ENCODE measurements around the gene MYOZ1.
"Not testable (repeated sequence)": the region's sequence is repeated elsewhere in the genome, so short reads cannot be mapped to it uniquely, and the experiment has no call there.

Gene MYOZ1, protein sequence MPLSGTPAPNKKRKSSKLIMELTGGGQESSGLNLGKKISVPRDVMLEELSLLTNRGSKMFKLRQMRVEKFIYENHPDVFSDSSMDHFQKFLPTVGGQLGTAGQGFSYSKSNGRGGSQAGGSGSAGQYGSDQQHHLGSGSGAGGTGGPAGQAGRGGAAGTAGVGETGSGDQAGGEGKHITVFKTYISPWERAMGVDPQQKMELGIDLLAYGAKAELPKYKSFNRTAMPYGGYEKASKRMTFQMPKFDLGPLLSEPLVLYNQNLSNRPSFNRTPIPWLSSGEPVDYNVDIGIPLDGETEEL

DNA sequence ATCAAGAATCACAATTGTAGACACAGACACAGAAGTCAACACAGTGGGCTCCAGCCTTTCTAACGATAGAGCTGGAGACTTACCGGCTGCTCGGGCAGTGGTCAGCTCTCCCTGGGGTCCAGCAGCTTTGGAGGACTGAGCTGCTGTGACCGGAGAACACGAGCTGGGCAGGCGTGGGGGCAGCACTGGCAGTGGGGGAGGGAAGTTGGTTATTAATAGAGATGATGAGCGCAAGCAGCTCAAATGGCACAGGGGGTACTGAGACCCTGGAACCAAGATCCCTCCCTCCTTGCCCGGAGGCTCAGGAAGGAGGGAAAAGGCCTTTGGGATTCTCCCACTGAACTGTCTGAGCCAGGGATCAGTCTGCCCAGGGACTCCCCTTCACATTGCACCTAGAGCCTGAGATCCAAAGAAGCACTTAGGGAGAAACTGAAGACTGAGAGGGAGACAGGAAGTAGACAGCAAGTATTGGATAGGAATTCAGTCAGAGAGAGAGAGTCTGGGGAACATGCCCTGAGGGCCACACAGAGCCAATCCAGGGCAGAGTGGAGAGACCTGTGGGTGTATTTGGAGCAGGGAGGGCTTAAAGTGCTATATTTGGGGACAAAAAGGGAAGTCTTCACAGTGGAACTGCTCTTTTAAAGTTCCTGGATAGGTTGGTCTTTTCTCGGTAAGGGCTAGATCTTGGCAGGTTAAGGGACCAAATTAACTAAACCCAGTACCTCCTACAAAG, at the start of gene MYOZ1:
Gene MYOZ1 (minus strand): TSS at position 147 of the 733 bp plus-strand sequence. CDS start 1,457 bp downstream, outside the sequence.
- DNase-seq (ENCODE audit: low read depth in 2 of 2): no peak

GRCh38 chr10:73690755-73691154, 49.5 kb upstream of the MYOZ1 start:
- not testable (repeated sequence) for DNase-seq (ENCODE audit: low read depth in 2 of 2)

GRCh38 chr10:73689596-73689995, 48.3 kb upstream of the MYOZ1 start:
- DNase-seq (ENCODE audit: low read depth in 2 of 2): not testable (repeated sequence)

DNA sequence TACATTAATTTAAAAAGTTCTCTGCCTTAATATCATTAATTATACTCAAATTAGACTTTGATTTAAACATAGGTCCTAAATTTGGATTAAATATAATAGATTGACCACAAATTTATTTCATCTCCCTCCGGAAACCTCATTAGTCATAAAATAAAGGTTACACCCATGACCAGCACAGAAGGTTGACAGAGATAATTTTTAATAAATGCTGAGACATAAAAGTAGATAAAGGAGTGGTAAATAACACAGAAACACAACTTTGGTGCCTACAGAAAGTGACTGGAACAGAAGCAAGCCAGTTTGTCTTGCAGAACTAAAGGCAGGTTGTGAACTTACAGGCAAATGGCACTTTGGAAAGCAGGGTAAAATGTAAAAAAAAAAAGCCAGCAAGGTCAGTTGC, 46.4 kb upstream of the MYOZ1 start:
- DNase-seq (ENCODE audit: low read depth in 2 of 2): not testable (repeated sequence)

- DNase-seq (ENCODE audit: low read depth in 2 of 2): not testable (repeated sequence)
Observed at GRCh38 chr10:73674546-73674945, 33.3 kb upstream of the MYOZ1 start.

GRCh38 chr10:73668378-73668777, 27.1 kb upstream of the MYOZ1 start:
- DNase-seq (ENCODE audit: low read depth in 2 of 2): not testable (repeated sequence)

- not testable (repeated sequence) for DNase-seq (ENCODE audit: low read depth in 2 of 2)
Observed at GRCh38 chr10:73666153-73666809, 25.0 kb upstream of the MYOZ1 start.

DNA sequence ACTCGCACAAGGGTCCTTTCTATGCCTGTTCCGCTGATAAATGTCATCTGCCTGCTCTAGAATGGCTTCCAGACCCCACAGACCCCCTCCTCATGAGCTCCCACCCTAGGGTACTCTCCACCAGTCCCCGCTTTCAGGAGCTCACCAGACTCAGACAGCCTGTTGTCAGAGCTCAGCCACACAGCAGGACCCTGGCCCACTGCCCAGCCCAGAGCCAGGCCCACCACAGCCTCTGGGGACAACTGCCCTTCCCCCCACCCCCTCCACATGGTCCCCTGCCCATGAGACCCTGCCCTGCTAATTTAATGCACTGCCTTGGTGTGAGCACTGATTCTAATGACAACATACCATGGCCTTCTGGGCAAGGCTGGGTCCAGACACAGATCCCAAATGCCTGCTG, 24.3 kb upstream of the MYOZ1 start:
- DNase-seq (ENCODE audit: low read depth in 2 of 2): not testable (repeated sequence)

GRCh38 chr10:73664156-73665040, 23.1 kb upstream of the MYOZ1 start:
- DNase-seq (ENCODE audit: low read depth in 2 of 2): not testable (repeated sequence)

GRCh38 chr10:73663621-73664020, 22.3 kb upstream of the MYOZ1 start:
- not testable (repeated sequence) for DNase-seq (ENCODE audit: low read depth in 2 of 2)

GRCh38 chr10:73662705-73663104, 21.4 kb upstream of the MYOZ1 start:
- DNase-seq (ENCODE audit: low read depth in 2 of 2): not testable (repeated sequence)

DNA sequence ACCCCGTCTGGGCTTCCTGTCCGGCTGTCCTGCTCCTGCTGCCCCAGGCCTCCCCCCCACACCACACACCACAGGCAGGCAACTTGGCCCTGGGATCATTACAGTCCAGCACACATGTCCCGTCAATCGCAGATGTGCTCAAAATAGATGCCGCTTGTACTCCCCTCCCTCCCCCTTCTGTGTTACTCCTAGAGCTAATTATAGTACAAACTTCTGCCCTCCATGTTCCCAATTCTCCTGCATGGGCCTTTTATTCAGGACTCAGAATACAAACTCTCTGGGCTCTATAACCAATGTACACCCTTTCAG, 14.7 kb upstream of the MYOZ1 start, which contains the start of gene SYNPO2L:
Gene SYNPO2L (minus strand): TSS at position 40 of the 309 bp plus-strand sequence. CDS start 107 bp downstream, outside the sequence.
- DNase-seq (ENCODE audit: low read depth in 2 of 2): no peak

GRCh38 chr10:73655257-73655989, 14.1 kb upstream of the MYOZ1 start:
- no peak for DNase-seq (ENCODE audit: low read depth in 2 of 2)

GRCh38 chr10:73653701-73654100, 12.4 kb upstream of the MYOZ1 start:
- no peak for DNase-seq (ENCODE audit: low read depth in 2 of 2)

DNA sequence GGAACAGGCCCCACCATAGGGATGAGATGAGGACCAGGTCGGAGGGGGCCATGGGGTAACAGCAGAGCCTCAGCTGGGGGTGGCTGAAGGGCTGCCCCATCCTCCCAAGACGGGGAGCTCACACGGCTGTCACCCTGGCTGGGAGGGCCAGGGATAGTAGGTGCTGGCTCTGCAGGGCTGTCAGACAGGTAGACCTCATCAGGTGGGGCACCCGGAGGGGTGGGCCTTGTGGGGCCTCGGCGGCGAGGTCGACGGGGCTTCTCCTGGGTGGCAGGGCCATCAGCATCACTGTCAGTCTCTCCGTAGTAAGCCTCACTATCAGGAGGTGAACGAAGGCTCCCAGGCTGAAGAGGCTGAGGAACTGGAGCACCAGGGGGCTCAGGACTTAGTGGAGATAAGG, 11.9 kb upstream of the MYOZ1 start:
- DNase-seq (ENCODE audit: low read depth in 2 of 2): no peak

- no peak for DNase-seq (ENCODE audit: low read depth in 2 of 2)
Observed at GRCh38 chr10:73650537-73651331, 9.5 kb upstream of the MYOZ1 start.

DNA sequence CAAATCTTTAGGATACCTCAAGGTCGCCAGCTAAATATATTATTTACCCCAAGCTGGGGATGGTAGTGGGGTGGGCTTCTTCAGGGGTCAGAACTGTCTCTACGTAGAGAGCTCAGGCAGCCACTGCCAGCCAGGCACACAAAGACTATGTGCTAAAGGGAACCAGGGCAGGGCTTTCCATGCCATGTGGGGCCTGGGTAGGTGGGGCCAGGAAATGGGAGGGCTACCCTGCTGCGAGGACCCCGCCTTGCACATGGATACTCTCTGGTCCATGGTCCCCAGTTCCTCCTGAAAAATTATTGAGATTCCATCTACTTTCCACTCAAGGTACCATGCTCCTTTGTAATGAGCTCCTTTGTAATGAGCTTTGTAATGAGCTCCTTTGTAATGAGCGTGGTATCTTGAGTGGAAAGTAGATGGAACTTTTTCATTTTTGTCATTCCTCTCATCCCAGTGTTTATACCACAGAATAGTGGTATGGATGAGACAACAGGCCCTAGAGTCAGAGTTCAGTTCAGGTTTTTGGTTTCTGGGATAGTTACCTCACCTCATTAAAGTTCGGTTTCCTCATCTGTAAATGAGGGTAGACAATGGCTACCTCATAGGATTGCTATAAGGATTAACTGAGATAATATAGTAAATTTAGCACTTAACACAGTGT, 8.7 kb upstream of the MYOZ1 start:
- no peak for DNase-seq (ENCODE audit: low read depth in 2 of 2)

DNA sequence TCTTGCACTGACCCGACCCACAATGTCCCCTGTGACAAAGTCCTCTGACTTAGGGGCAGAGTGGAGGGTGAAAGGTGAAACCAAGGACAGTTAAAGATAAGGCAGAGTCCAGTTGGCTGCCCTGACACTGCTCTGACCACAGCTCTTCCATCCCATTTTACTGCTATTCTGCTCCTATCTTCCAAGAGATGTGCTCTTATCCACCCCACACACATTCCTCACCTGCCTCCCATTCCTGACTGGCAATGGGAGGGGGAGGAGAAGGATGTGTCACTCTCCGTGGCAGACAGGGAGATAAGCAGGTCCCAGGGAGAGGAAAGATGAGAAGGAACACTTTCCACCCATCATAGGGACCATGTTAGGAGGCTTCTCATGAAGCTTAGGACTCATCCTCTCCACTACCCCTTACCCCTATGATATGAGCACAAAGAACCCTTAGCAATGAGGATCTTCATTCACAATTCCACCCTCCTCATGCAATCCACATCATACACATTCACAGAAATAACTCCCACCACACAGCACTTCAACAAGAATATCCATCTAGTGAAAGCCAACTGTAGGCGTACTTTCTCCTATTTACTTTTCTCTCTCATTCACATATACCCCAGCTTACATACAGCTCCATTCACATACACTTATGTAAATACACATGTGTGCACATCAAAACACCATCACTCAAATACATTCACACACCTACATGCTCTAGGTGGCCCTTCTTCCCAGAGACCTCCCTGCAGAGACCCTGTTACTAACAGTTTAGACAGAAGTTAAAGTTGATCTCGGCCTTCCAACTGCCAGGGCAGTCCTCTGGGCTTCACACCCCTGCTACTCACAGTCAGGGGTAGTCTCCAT, 7.9 kb upstream of the MYOZ1 start:
- DNase-seq (ENCODE audit: low read depth in 2 of 2): no peak

Measured in stimulated activated CD8-positive, alpha-beta memory T cell treated with anti-CD3 and anti-CD28 coated beads, Interleukin-15, amount 100 ng/mL, for 4 hours (primary cell).